Measurements from ENCODE around the gene TAC4. TPM values are rescaled to one million over a fixed set of nuclear protein-coding genes. Genes with fewer than 3 reads are reported as not detected.

TAC4 gene
- total and polyA plus RNA-seq, 2 of the 13 experiments (the other 11 are each of a cell fraction or from before 2014, with no cell fraction given): not detected

DNA sequence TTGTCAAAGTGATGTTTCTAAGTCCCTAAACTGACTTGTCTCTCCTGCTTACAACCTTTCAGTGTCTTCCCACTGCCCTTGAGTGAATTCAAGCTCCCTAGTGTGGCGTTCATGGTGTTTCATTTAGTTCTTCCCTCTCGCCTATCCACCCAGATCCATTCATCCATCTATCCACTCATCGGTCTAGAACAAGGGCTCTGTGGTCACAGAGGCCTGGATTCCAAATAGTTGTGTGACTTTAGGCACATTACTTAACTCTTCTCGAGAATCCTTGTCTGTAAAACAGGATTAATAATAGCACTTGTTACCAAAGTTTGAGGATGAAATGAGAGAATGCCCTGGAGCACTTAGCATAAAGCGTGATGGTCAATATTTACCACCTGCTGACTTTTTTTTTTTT, 870 bp upstream of the TAC4 start:
- intact Hi-C loops (cut with micrococcal nuclease; ENCODE audit: unreplicated experiment) (no loop called here), in situ Hi-C loops (cut with HindIII; ENCODE audit: extremely low pct_ligation_motif_present, low pct_unique_long_range_greater_than_20kb) (loop anchor here (5.0 kb wide), 1 partner anchor 281 kb away; no protein-coding TSS in a partner anchor)
- Histone ChIP-seq H2AFZ (ENCODE audit: low read length) (no peak overlapping the region), H3K4me3 (replicated peaks in 1 of 3; ENCODE audit: insufficient read depth in 1 of 3, low read depth in 2 of 3, low read length in 3 of 3) (no peak overlapping the region), H3K36me3 (replicated peaks in 1 of 2; ENCODE audit: control insufficient read depth in 1 of 2, insufficient read depth in 2 of 2, low read length in 2 of 2) (no peaks in the 10 kb centered on the region), H3K4me2 (ENCODE audit: low read depth, low read length) (no peak overlapping the region), H3K9ac (ENCODE audit: insufficient read depth, low read depth, low read length) (no peak overlapping the region), H3K4me1 (ENCODE audit: insufficient read depth, low read length) (peaks cover 38% of the 10 kb centered on the region), H3K9me3 (ENCODE audit: low read length) (no peaks in the 10 kb centered on the region), H3K27me3 (ENCODE audit: control insufficient read depth in 1 of 2, insufficient read depth in 2 of 2, low read length in 2 of 2) (peaks cover 4 to 31% of the 10 kb centered on the region in 2 experiments; a peak in 4 of 5 replicates), H3K79me2 (ENCODE audit: insufficient read depth, low read length) (no peaks in the 10 kb centered on the region), H3K27ac (ENCODE audit: extremely low read length, insufficient read depth, low read length) (no peak overlapping the region), H4K20me1 (ENCODE audit: insufficient read depth, low read length) (peaks cover 3% of the 10 kb centered on the region; the same call in 1 of the 2 replicates)
- FAIRE-seq (no peak), ATAC-seq (no peak), DNase-seq (ENCODE audit: low spot score) (no peak)
- CTCF ChIA-PET (ENCODE audit: low intra/inter-chr PET ratio, low total read pairs): no interaction called here
- no TSS peak for BruUV-seq (replicated peaks)
- POLR2A ChIA-PET: no interaction called here
- WGBS (ENCODE audit: low lambda C conversion rate): 73% methylated on average over 5 of the region's 5 CpGs
- TF ChIP-seq HMGA1 (CRISPR knock-in tag; conservative IDR thresholded peaks at IDR 0.05) (no peak), MZF1 (CRISPR knock-in tag; IDR thresholded peaks at IDR 0.05; ENCODE audit: borderline replicate concordance) (no peak), PRPF4 (IDR thresholded peaks at IDR 0.05; ENCODE audit: low read depth, low read length, poor library complexity, severe bottlenecking) (no peak), ZNF646 (CRISPR knock-in tag; IDR thresholded peaks at IDR 0.05) (no peak), AKAP8 (CRISPR knock-in tag; IDR thresholded peaks at IDR 0.05) (no peak), EZH2 (conservative IDR thresholded peaks at IDR 0.05; ENCODE audit: low read depth, low read length) (no peak), RARG (CRISPR knock-in tag; IDR thresholded peaks at IDR 0.05; ENCODE audit: low read depth) (no peak), ZNF766 (CRISPR knock-in tag; IDR thresholded peaks at IDR 0.05; ENCODE audit: borderline replicate concordance) (no peak), ZNF557 (CRISPR knock-in tag; IDR thresholded peaks at IDR 0.05) (no peak), ZNF230 (CRISPR knock-in tag; IDR thresholded peaks at IDR 0.05) (no peak), SALL1 (CRISPR knock-in tag; IDR thresholded peaks at IDR 0.05) (no peak), ZNF720 (CRISPR knock-in tag; IDR thresholded peaks at IDR 0.05) (no peak)
- TF ChIP-seq, protein P1, sequence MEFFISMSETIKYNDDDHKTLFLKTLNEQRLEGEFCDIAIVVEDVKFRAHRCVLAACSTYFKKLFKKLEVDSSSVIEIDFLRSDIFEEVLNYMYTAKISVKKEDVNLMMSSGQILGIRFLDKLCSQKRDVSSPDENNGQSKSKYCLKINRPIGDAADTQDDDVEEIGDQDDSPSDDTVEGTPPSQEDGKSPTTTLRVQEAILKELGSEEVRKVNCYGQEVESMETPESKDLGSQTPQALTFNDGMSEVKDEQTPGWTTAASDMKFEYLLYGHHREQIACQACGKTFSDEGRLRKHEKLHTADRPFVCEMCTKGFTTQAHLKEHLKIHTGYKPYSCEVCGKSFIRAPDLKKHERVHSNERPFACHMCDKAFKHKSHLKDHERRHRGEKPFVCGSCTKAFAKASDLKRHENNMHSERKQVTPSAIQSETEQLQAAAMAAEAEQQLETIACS (CRISPR knock-in tag; IDR thresholded peaks at IDR 0.05): no peak
- TF ChIP-seq, protein P2, sequence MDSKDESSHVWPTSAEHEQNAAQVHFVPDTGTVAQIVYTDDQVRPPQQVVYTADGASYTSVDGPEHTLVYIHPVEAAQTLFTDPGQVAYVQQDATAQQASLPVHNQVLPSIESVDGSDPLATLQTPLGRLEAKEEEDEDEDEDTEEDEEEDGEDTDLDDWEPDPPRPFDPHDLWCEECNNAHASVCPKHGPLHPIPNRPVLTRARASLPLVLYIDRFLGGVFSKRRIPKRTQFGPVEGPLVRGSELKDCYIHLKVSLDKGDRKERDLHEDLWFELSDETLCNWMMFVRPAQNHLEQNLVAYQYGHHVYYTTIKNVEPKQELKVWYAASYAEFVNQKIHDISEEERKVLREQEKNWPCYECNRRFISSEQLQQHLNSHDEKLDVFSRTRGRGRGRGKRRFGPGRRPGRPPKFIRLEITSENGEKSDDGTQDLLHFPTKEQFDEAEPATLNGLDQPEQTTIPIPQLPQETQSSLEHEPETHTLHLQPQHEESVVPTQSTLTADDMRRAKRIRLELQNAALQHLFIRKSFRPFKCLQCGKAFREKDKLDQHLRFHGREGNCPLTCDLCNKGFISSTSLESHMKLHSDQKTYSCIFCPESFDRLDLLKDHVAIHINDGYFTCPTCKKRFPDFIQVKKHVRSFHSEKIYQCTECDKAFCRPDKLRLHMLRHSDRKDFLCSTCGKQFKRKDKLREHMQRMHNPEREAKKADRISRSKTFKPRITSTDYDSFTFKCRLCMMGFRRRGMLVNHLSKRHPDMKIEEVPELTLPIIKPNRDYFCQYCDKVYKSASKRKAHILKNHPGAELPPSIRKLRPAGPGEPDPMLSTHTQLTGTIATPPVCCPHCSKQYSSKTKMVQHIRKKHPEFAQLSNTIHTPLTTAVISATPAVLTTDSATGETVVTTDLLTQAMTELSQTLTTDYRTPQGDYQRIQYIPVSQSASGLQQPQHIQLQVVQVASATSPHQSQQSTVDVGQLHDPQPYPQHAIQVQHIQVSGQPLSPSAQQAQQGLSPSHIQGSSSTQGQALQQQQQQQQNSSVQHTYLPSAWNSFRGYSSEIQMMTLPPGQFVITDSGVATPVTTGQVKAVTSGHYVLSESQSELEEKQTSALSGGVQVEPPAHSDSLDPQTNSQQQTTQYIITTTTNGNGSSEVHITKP (CRISPR knock-in tag; IDR thresholded peaks at IDR 0.05; ENCODE audit: low read depth): no peak

Data from HepG2 (cell line).